CD4-positive, alpha-beta T cell treated with Interleukin-21 for 1 hour (primary cell): ENCODE measurements around the gene ARID4A.
"Not testable (repeated sequence)": the region's sequence is repeated elsewhere in the genome, so short reads cannot be mapped to it uniquely, and the experiment has no call there.

ENCODE experiments used
- DNase-seq: peaks from one replicate; pipeline ENCODE4 v3.0.0-alpha.2; 2020

ARID4A gene

GRCh38 chr14:58298477-58299400 is at the start of gene ARID4A:
Gene ARID4A, plus strand, starts transcription at chr14:58298555. Its CDS starts 1,300 bp downstream, at chr14:58299855.
- DNase-seq, result peak; percentile 43

- no peak for DNase-seq
Measured at GRCh38 chr14:58249611-58250010, 48.7 kb upstream of the ARID4A start.

- no peak for DNase-seq
Measured at GRCh38 chr14:58258156-58258555, 40.2 kb upstream of the ARID4A start.

GRCh38 chr14:58262005-58262404 is 36.4 kb upstream of the ARID4A start:
- DNase-seq, result not testable (repeated sequence)

- DNase-seq, result no peak
Measured at GRCh38 chr14:58265401-58265800, 33.0 kb upstream of the ARID4A start.

- DNase-seq, result no peak
Measured at GRCh38 chr14:58270628-58271027, 27.7 kb upstream of the ARID4A start.

- DNase-seq, result no peak
Measured at GRCh38 chr14:58272588-58273372, 25.6 kb upstream of the ARID4A start.

- no peak for DNase-seq
Measured at GRCh38 chr14:58274881-58275280, 23.5 kb upstream of the ARID4A start.

- DNase-seq, result peak; percentile 13
Measured at GRCh38 chr14:58275527-58276190, 22.7 kb upstream of the ARID4A start.

GRCh38 chr14:58276208-58276607 is 22.1 kb upstream of the ARID4A start:
- DNase-seq, result no peak

- DNase-seq, result no peak
Measured at GRCh38 chr14:58278177-58278576, 20.2 kb upstream of the ARID4A start.

- DNase-seq, result peak; percentile 51
Measured at GRCh38 chr14:58280954-58281787, 17.2 kb upstream of the ARID4A start.

GRCh38 chr14:58281969-58282368 is 16.4 kb upstream of the ARID4A start:
- DNase-seq, result no peak

- no peak for DNase-seq
Measured at GRCh38 chr14:58282925-58283593, 15.3 kb upstream of the ARID4A start.

GRCh38 chr14:58283730-58284129 is 14.6 kb upstream of the ARID4A start:
- no peak for DNase-seq

GRCh38 chr14:58285132-58285531 is 13.2 kb upstream of the ARID4A start:
- no peak for DNase-seq

- DNase-seq, result no peak
Measured at GRCh38 chr14:58287607-58288042, 10.7 kb upstream of the ARID4A start.

GRCh38 chr14:58288106-58288792 is 10.1 kb upstream of the ARID4A start:
- DNase-seq, result no peak

GRCh38 chr14:58291646-58292045 is 6.7 kb upstream of the ARID4A start:
- DNase-seq, result no peak

GRCh38 chr14:58292187-58292586 is 6.2 kb upstream of the ARID4A start:
- no peak for DNase-seq

- no peak for DNase-seq
Measured at GRCh38 chr14:58294201-58294600, 4.2 kb upstream of the ARID4A start.
